HepG2 (cell line): ENCODE measurements around the gene FCER1G. TPM values are rescaled to one million over a fixed set of nuclear protein-coding genes. Genes with fewer than 3 reads are reported as not detected.

Experiments used
- CENPX ChIP-seq: sonication (generic); formaldehyde crosslinking; IDR thresholded peaks from 2 replicates; pipeline ENCODE4 v1.9.0; 2021; ENCODE audit warnings: mild to moderate bottlenecking, missing genetic modification reagents, moderate library complexity
- CSRNP1 ChIP-seq: sonication (generic); formaldehyde crosslinking; IDR thresholded peaks from 2 replicates; pipeline ENCODE4 v1.8.1; 2023; ENCODE audit warnings: mild to moderate bottlenecking, missing genetic modification reagents
- FOXK1 ChIP-seq: sonication (generic); formaldehyde crosslinking; IDR thresholded peaks from 2 replicates; pipeline ENCODE4 v1.4.0; 2020; ENCODE audit warnings: low read depth, missing genetic modification reagents, borderline replicate concordance
- GABPA ChIP-seq, 2 experiments: IDR thresholded peaks; 2 replicates each; pipeline ENCODE4 v1.6.1; 2011 to 2016; ENCODE audit warnings: low read depth in 2 of 2, low read length in 1 of 2, missing biosample characterization in 1 of 2, missing genetic modification characterization in 1 of 2
- KDM5A ChIP-seq: fragments of 200-600 bp; sonication (generic); IDR thresholded peaks from 2 replicates; pipeline ENCODE4 v1.7.0; 2018; ENCODE audit warnings: antibody characterized with exemption, mild to moderate bottlenecking, low read length, borderline replicate concordance
- RXRA ChIP-seq: sonication (generic); formaldehyde crosslinking; IDR thresholded peaks from 2 replicates; pipeline ENCODE4 v1.5.1; 2020; ENCODE audit warnings: missing genetic modification reagents
- SMYD3 ChIP-seq: sonication (generic); formaldehyde crosslinking; IDR thresholded peaks from 2 replicates; pipeline ENCODE4 v1.8.1; 2023; ENCODE audit warnings: mild to moderate bottlenecking, missing genetic modification reagents
- YEATS2 ChIP-seq: sonication (generic); formaldehyde crosslinking; IDR thresholded peaks from 2 replicates; pipeline ENCODE4 v1.4.0; 2020; ENCODE audit warnings: missing genetic modification reagents, borderline replicate concordance
- YEATS4 ChIP-seq: sonication (generic); formaldehyde crosslinking; IDR thresholded peaks from 2 replicates; pipeline ENCODE4 v1.4.0; 2020; ENCODE audit warnings: missing genetic modification reagents, borderline replicate concordance
- ZNF451 ChIP-seq: sonication (generic); formaldehyde crosslinking; IDR thresholded peaks from 2 replicates; pipeline ENCODE4 v1.5.0; 2020; ENCODE audit warnings: mild to moderate bottlenecking, missing genetic modification reagents
- ZNF740 ChIP-seq: sonication (generic); formaldehyde crosslinking; IDR thresholded peaks from 2 replicates; pipeline ENCODE4 v1.4.0; 2020; ENCODE audit warnings: missing genetic modification reagents
- polyA plus RNA-seq, 8 experiments: library from polyadenylated mRNA; depleted of rRNA in 3 of 8; stranded (reverse) in 7 of 8; unstranded in 1 of 8; fragments of >200 nt; fragmentation: Illumina TruSeq in 4 of 8; extraction: Trizol in 4 of 8; gene quantifications; 2 replicates each; pipeline versions ENCODE4 v1.2.1 to v1.2.3, GENCODE V29; 2011 to 2016; ENCODE audit warnings: low read depth in 4 of 8, missing spikeins in 1 of 8, mixed read lengths in 1 of 8; ENCODE audit not compliant: insufficient read depth in 1 of 8
- total RNA-seq, 5 experiments: library from RNA; depleted of rRNA; stranded (reverse); fragments of >200 nt; fragmentation: Illumina TruSeq; extraction: Trizol; gene quantifications; 2 replicates each; pipeline ENCODE4 v1.2.3, GENCODE V29; 2016; ENCODE audit warnings: low read depth in 1 of 5
- TF ChIP-seq, protein P1 (sequence below): sonication (generic); formaldehyde crosslinking; IDR thresholded peaks from 2 replicates; pipeline ENCODE4 v1.5.0; 2020; ENCODE audit warnings: mild to moderate bottlenecking, missing genetic modification reagents, borderline replicate concordance
- TF ChIP-seq, protein P2 (sequence below): sonication (generic); formaldehyde crosslinking; IDR thresholded peaks from 2 replicates; pipeline ENCODE4 v1.4.0; 2020; ENCODE audit warnings: mild to moderate bottlenecking, missing genetic modification reagents
- TF ChIP-seq, protein P3 (sequence below): sonication (generic); formaldehyde crosslinking; IDR thresholded peaks from 2 replicates; pipeline ENCODE4 v1.4.0; 2020; ENCODE audit warnings: mild to moderate bottlenecking, missing genetic modification reagents

Gene FCER1G
- total and polyA plus RNA-seq, 2 of the 13 experiments (the other 11 are each of a cell fraction or from before 2014, with no cell fraction given) = 1.3 to 6.4 TPM

- TF ChIP-seq CSRNP1 (no peak), SMYD3 (CRISPR knock-in tag) (no peak), KDM5A (peak; percentile 53; the same call in 1 of the 2 replicates), YEATS2 (CRISPR knock-in tag) (no peak), ZNF451 (CRISPR knock-in tag) (no peak), ZNF740 (CRISPR knock-in tag) (no peak), GABPA (IDR thresholded peaks at IDR 0.05; ENCODE audit: low read depth, low read length) (no peak), GABPA (CRISPR knock-in tag; IDR thresholded peaks at IDR 0.05; ENCODE audit: low read depth) (0 out of 2 replicates have a peak, but pooled peaks have one; percentile 9), YEATS4 (CRISPR knock-in tag) (no peak), CENPX (no peak), FOXK1 (CRISPR knock-in tag) (no peak), RXRA (no peak)
- TF ChIP-seq, protein P1, sequence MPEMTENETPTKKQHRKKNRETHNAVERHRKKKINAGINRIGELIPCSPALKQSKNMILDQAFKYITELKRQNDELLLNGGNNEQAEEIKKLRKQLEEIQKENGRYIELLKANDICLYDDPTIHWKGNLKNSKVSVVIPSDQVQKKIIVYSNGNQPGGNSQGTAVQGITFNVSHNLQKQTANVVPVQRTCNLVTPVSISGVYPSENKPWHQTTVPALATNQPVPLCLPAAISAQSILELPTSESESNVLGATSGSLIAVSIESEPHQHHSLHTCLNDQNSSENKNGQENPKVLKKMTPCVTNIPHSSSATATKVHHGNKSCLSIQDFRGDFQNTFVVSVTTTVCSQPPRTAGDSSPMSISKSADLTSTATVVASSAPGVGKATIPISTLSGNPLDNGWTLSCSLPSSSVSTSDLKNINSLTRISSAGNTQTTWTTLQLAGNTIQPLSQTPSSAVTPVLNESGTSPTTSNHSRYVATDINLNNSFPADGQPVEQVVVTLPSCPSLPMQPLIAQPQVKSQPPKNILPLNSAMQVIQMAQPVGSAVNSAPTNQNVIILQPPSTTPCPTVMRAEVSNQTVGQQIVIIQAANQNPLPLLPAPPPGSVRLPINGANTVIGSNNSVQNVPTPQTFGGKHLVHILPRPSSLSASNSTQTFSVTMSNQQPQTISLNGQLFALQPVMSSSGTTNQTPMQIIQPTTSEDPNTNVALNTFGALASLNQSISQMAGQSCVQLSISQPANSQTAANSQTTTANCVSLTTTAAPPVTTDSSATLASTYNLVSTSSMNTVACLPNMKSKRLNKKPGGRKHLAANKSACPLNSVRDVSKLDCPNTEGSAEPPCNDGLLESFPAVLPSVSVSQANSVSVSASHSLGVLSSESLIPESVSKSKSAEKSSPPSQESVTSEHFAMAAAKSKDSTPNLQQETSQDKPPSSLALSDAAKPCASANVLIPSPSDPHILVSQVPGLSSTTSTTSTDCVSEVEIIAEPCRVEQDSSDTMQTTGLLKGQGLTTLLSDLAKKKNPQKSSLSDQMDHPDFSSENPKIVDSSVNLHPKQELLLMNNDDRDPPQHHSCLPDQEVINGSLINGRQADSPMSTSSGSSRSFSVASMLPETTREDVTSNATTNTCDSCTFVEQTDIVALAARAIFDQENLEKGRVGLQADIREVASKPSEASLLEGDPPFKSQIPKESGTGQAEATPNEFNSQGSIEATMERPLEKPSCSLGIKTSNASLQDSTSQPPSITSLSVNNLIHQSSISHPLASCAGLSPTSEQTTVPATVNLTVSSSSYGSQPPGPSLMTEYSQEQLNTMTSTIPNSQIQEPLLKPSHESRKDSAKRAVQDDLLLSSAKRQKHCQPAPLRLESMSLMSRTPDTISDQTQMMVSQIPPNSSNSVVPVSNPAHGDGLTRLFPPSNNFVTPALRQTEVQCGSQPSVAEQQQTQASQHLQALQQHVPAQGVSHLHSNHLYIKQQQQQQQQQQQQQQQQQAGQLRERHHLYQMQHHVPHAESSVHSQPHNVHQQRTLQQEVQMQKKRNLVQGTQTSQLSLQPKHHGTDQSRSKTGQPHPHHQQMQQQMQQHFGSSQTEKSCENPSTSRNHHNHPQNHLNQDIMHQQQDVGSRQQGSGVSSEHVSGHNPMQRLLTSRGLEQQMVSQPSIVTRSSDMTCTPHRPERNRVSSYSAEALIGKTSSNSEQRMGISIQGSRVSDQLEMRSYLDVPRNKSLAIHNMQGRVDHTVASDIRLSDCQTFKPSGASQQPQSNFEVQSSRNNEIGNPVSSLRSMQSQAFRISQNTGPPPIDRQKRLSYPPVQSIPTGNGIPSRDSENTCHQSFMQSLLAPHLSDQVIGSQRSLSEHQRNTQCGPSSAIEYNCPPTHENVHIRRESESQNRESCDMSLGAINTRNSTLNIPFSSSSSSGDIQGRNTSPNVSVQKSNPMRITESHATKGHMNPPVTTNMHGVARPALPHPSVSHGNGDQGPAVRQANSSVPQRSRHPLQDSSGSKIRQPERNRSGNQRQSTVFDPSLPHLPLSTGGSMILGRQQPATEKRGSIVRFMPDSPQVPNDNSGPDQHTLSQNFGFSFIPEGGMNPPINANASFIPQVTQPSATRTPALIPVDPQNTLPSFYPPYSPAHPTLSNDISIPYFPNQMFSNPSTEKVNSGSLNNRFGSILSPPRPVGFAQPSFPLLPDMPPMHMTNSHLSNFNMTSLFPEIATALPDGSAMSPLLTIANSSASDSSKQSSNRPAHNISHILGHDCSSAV (CRISPR knock-in tag) = no peak
- TF ChIP-seq, protein P2, sequence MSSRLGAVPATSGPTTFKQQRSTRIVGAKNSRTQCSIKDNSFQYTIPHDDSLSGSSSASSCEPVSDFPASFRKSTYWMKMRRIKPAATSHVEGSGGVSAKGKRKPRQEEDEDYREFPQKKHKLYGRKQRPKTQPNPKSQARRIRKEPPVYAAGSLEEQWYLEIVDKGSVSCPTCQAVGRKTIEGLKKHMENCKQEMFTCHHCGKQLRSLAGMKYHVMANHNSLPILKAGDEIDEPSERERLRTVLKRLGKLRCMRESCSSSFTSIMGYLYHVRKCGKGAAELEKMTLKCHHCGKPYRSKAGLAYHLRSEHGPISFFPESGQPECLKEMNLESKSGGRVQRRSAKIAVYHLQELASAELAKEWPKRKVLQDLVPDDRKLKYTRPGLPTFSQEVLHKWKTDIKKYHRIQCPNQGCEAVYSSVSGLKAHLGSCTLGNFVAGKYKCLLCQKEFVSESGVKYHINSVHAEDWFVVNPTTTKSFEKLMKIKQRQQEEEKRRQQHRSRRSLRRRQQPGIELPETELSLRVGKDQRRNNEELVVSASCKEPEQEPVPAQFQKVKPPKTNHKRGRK (CRISPR knock-in tag) = peak; percentile 68; the same call in 1 of the 2 replicates
- TF ChIP-seq, protein P3, sequence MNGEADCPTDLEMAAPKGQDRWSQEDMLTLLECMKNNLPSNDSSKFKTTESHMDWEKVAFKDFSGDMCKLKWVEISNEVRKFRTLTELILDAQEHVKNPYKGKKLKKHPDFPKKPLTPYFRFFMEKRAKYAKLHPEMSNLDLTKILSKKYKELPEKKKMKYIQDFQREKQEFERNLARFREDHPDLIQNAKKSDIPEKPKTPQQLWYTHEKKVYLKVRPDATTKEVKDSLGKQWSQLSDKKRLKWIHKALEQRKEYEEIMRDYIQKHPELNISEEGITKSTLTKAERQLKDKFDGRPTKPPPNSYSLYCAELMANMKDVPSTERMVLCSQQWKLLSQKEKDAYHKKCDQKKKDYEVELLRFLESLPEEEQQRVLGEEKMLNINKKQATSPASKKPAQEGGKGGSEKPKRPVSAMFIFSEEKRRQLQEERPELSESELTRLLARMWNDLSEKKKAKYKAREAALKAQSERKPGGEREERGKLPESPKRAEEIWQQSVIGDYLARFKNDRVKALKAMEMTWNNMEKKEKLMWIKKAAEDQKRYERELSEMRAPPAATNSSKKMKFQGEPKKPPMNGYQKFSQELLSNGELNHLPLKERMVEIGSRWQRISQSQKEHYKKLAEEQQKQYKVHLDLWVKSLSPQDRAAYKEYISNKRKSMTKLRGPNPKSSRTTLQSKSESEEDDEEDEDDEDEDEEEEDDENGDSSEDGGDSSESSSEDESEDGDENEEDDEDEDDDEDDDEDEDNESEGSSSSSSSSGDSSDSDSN (CRISPR knock-in tag) = no peak
Measured at GRCh38 chr1:161177936-161178244, 37.2 kb upstream of the FCER1G start (continued).
